Activated T-helper 1 cell treated with anti-CD3 and anti-CD28 coated beads, Interleukin-2, amount 50 U/mL, for 16 hours (primary cell): Measurements from ENCODE around the gene CHSY3.

Experiments
- DNase-seq, 2 donors: peaks; one replicate each; pipeline ENCODE4 v3.0.0-alpha.2; 2020; ENCODE audit warnings: low read depth in 1 of 2, low spot score in 1 of 2

Gene CHSY3

DNA sequence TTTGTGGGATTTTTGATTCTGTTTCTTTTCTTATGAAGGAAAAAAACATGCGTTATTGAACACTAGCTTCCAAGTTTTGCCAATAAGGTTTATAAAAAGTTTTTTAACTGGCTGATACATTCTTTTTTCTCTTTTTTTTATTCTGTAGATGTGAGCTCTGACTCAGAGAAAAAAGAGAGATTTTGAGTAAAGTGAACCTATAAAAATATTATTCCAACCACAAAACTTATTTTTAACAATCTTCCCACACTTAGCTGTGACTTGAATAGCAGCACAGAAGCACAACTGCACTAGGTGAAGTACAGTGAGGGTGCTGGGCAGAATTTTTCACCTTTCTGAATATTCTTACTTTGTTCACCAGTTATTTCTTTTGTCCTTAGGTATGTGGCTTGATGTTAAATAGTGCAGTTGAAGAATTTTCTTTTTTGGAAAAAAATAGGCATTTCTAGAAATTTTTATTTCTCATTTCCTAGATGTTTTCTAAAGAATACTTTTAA is 41.6 kb downstream of the CHSY3 start:
- no peak for DNase-seq

DNA sequence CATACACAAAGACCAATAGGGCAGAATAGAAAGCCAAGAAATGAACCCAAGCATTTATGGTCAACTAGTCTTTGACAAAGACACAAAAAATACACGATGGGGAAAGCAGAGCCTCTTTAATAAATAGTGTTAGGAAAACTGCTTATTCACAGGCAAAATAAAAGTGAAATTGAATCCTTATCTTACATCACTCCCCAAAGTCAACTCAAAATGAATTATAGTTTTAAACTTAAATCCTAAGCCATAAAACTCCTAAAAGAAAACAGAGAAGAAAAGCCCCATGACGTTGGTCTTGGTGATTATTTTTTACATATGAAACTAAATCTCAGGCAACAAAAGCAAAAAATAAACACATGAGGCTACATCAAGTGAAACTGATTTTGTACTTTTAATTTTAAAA is 46.8 kb downstream of the CHSY3 start:
- no peak for DNase-seq

DNA sequence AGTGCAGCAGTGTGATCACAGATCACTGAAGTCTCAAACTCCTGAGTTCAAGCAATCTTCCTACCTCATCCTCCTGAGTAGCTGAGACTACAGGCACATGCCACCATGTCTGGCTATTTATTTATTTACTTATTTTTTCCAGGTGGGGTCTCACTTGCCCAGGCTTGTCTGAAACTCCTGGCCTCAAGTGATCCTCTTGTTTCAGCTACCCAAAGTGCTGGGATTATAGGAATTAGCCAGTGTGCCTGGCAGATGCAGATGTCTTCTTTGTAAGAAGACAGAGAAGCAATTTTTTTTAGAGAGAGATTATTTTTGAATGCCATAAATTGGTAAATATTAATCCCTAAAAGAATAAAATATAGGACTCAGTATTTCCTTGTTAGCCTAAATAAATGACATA is 54.3 kb downstream of the CHSY3 start:
- no peak for DNase-seq

DNA sequence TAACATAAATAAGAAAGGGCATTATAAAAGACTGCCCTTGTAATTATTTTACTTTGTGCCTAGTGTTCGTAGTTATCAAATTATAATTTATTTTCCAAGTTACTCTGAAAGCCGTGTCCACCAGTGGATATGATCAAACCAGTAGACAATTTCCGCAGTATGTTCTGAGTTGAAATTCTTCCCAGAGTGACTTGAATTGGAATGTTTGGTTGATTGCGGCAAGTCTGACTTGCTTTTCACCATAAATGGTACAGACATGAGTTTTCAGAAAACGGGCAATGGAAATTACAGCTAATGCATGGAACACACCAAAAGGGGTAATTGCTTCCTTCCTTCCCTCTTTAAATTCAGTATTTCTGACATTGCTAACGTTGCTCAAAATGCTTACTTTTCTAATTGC is 56.6 kb downstream of the CHSY3 start:
- no peak for DNase-seq

DNA sequence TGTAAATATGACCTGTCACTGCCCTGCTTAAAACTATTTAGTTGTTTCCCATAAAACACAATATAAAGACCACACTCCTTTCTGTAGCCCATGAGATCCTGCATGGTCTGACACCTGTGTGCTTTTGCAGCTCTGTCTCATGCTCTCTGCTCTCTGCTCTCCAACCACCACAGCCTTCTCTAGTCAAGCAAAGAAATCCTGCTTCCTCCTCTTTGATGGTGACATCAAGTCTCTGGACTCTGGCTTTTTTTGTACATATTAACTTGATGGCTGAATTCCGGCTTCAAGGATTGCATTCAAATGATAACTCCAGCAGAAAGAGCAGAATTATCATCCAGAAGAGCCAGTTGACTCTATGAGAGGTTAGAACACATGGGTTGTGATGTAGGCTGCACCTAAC is 58.2 kb downstream of the CHSY3 start:
- DNase-seq, result no peak

DNA sequence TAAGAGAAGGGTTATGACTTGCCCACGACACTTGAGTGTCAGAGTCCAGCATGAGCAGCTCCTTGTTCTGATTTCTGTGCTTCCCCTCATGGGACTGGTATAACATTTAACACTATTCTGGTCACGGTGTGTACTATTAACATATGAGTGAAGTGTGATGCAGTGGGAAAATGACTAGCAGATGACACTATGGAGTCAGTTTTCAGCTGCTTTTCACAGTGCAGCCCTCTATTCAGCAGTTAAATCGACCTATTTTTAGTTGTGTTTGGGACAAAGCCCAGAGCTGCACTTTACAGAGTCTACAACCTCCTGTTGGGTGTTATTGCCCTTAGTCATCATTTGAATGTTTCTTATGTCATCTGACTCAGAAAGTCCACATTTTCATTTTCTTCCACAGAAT is 59.1 kb downstream of the CHSY3 start:
- DNase-seq, result no peak

DNA sequence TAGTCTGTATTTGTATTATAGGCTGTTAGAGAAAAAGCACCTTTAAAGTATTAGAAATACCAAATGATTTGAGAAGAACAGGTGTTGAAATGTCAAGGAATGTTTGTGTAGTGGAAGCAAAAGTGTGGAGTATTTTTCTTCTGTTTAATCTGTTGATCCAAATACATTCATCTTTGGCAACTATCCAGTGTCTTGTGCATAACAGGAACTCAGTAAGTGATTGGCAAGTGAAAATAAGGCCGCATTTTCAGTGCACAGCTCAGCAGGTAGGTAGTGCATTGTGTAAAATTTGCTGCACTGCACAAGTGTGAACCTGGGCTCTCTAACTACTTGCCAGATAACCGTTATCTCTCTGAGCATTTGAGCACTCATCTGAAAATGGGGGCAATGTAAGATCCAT is 61.8 kb downstream of the CHSY3 start:
- DNase-seq, result no peak

DNA sequence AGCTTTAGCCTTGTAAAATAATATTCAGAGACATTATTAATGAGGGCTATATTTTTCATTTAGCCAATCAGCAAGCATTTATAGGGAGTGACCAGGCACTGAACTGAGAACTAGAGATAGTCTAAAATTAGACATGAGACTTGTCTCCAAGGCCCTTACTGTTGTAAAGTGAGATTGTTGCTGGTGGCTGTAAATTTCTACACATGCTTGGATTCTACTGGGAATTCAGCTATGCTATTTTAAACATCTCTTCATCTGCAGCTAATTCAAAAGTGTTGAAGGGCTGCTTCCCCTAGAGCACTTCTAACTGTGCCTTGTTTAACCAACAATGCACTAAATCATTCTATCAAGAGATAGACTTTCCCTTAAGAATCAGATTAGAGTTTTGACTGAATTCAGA is 67.4 kb downstream of the CHSY3 start:
- no peak for DNase-seq

DNA sequence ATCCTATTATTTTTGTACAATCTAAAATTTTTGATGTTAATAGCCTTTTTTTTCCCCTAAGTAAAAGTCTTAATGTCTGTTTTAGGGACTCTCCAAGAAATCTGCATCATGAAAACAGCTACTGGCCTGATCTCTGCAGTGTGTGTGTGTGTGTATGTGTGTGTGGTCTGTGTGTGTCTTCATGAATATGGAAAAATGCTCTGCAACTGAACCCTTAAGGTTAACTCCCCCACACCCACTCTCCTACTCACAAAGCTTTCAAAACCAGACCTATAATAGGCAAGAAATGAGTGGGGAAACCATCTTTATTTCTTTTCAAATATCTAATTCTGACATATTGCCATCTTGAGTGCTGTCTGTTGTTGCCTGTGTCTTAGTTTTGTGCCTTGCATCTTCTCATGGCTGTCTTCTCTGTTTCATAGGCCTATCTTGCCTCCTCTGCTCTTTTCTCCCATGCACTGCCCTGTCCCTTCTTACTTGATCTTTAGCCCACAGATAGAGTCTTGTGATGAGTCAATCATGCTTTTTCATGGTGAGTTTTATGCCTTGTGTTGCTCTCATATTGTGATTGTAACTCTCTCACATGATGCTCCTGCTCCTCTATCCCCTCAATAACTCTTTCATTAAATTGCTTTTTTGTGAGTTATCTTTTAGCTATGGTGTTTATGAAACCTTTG is 68.3 kb downstream of the CHSY3 start:
- DNase-seq, result no peak

DNA sequence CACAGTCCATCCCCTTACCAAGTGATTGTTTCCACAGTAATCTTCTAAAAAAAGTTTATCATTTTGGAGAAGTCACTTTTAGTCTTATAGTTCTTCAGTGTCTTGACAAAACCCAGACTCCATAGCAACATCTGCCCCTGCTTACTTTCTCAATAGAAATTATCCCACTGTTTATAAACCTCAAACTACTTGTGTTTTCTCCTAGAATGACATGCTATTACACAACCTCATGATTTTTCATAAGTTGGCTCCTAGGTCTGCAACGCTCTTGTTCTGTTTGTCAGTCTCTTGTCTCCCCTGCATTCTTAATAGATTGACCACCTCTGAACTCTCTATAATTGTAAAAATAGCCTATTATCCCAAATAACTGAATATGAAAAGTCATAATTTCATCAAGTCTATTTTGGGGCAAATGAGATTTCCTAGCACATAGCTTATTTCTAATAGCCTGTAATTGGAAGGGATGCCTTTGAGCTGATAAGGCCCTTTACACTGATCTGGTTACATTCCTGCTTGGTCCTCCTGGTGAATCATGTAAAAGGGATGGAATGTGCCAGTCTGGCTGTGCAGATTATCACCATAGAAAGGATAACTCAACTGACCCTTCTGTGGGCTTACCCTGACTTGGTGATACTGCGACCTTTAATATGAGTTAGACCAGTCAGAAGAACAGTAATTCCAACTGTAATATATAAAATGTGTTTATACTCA is 69.6 kb downstream of the CHSY3 start:
- no peak for DNase-seq

DNA sequence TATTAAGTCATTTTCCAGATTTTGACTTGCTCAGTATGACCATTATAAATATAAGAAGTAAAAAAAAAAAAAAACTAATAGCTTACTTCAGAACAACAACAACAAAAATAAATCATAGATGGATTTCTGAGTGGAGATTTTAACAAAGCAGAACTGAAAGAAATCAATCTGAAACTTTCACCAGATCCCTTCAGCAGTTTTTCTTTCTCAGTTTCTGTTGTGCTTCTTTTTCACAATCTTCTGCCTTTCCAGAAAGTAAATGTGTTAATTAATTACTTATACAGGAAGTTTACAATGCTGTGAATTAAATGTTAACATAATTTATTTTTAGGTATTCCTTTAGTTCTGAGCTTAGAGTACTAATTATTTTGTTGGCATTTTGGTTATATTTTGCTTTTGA is 73.5 kb downstream of the CHSY3 start:
- DNase-seq, result no peak

DNA sequence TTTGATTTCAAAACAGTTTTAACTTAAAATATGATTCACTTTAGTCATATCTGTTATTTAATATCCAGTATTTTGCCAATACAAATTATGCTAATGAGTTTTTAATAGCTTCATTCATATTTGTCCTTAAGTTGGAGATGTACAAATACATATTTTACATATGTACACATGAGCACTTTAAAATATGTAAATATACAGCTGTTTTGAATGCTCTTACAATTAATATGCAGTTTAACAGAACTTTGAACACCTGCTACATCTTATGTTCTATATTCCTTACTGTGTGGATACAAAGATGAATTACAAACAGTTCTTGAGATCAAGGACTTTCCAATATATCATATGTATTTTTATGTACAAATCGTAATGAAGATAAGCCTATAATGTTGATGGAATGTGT is 74.0 kb downstream of the CHSY3 start:
- DNase-seq, result no peak

DNA sequence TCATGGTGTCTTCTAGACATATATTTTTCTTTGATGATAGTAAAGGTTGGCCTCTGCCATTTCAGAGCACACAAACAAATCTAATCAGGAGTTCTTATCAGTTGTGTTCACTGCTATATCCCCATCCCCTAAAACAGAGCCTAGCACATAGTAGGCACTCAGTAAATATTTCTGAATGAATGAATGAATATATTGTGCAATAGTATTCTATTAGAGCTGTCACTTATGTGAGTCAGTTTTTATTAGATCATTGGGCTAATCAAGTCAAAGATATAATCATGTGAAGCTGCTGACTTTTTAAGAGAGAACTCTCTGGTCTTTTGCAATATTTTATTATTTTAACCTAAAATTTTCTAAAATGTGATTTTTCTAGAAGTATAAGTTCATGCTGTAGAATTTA is 84.2 kb downstream of the CHSY3 start:
- DNase-seq, result no peak

DNA sequence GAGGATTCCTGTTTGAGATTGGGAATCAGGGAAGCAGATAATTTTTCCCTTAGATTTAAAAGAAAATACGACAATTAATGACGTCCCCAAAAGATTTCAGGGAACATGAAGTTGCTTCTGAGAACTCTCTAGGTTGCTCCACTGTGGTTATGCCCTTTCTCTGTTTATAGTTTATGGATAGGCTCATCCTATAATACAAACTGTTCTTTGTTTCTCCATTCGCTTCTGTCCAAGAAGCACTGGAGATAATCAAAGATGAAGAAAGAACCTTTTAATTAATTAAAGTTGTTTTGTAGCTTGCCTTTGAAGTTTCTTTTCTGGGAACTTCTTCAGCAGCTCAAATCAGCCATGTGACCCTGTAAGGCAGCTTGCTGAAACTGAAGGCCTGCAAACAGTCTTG is 87.5 kb downstream of the CHSY3 start:
- DNase-seq, result no peak

DNA sequence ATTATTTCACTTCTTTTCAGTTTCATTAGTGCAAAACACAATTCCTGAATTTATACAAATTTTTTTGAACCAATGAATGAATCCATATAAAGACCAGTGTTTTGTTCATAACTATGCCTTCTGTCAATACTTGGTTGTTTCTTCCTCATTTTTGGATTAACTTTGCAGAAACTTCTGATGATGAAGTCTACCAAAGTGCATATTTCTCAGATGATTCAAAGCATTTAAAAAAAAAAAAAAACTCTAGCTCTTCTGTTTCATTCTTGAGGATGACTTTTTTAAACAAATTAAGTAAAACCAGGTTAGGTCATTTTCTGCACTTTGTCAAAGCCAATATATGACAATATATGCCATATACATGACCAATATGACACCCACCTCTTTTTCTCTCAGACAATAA is 92.6 kb downstream of the CHSY3 start:
- DNase-seq, result no peak

DNA sequence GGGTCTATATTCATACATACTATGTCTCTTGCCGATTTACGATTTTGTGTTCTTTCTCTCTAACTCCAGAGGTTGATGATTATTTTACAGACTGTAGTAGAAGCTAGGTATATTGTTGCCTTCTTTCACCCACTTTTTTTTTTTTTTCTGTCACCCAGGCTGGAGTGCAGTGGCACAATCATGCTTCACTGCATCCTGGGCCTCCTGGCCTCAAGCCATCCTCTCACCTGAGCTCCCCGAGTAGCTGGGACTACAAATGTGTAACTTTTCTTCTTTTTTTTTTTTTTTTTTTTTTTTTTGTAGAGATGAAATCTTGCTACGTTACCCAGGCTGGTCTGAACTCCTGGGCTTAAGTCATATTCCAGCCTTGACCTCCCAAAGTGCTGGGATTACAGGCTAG is 96.2 kb downstream of the CHSY3 start:
- no peak for DNase-seq

DNA sequence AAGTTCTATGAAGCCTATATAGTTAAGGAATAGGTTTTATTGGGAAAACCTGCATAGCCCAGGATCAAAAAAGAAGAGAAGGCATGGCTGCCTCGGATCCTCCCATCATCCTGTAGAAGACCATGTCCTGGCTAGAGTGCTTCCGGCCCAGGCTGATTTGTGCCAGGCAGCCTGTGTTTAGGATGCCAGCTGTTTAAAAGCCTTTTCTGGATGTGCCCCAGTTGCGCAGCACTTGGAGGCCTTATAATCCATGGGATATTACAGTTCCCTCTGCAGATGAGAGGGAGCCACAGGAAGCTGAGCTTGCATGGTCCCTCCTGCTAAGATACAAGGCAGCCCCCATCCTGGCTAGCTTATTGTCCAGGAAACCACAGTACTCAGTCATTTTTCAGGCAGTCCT is 97.9 kb downstream of the CHSY3 start:
- DNase-seq, result no peak

DNA sequence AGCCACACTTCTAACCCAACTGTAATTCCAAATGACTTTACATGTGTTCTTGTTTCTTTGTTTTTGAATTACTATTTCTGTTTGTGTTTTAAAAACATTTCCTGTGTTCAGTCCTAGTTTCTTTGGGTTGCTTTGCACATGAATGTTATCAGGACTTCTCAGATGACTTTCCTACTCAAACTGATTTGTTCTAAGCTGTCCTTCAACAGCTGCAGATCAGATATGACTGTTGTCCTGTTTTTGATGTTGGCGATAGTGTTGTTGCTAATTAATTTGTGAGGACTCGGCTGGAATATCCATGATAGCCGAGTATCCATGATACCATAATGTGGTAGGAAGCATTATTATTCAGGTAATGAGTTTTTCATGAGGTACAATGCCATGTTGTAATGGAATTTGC is 98.6 kb downstream of the CHSY3 start:
- no peak for DNase-seq

DNA sequence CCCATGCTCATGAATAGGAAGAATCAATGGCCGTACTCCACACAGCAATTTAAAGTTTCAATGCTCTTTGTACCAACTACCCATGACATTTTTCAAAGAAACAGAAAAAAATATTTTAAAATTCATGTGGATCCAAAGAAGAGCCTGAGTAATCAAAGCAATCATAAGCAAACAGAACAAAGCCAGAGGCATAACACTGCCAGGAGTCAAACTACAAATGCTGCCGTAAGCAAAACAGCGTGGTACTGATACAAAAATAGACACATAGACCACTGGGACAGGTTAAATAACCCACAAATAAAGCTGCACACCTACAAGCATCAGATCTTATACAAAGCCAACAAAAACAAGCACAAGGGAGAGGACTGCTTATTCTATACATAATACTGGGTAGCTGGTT is 107.7 kb downstream of the CHSY3 start:
- no peak for DNase-seq

DNA sequence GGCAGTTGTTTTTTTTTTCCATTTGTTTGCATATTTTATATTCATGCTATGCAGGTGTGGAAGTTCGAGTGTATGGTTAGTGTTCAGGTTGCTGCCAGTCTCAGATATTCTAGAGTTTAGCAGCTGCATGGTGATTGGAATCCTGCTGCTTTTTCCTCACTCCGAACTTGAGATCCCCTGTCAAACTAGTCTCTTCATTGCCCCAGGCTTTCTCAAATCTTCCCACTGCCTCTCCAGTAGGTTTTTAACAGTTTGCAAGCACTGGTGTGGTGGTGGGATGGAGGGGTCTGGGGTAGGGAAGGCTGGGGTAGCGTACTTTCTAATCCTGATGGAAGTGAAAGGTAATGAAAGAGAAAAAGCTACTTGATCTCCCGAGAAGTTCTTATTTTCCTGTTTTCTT is 112.9 kb downstream of the CHSY3 start:
- no peak for DNase-seq

DNA sequence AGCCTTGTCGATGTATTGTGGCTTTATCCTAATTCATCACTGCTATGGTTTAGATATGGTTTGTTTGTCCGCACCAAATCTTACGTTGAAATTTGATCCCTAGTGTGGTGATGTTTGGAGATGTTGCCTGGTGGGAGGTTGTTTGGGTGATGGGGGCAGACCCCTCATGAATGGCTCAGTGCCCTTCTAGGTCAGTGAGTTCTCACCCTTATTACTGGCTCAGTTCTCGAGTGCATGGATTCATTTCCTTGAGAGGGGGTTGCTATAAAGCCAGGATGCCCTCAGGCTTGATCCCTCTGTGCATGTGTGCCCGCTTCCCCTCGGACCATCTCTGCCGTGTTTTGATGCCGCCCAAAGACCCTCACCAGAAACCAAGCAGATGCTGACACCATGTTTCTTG is 114.4 kb downstream of the CHSY3 start:
- DNase-seq, result no peak

DNA sequence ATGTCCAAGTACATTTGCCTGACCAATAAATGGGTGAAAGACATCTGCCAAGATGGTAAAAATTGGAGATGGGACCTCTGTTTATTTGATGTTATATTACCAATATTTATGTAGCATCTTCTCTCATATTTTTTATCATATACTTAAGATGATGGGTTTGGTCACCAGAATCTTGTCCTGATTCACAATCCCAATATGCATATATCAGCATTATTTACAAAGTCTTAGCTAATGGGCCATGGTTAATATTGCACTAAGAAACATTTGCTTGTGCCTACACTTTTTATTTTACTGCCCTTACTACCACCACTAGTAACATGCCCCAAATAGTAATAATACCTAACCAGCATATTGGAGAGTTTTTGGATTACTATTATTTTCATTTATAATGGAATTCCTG is 116.7 kb downstream of the CHSY3 start:
- DNase-seq, result no peak

DNA sequence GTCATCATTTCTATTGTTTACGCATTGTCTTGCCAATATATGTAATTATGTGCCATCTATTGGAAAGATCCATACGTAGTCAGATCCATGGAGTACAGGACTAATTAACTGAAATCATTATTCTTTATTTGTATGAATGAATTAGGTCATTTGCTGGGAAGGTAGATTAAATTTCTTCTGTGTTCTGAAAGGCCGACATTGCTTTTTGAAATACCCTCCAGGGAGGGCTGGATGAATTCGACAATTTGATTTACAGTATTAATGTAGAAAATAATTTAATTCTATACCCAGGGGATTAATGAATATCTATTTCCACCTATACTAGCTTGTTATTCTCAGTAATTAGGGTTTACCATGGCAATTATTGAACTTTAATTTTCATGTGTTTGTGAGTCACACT is 117.6 kb downstream of the CHSY3 start:
- no peak for DNase-seq
